OCI-LY1 (cell line): ENCODE measurements around the gene ROCK1.

ENCODE experiments used
- H2AFZ ChIP-seq: fragments of 200-600 bp; sonication (generic), shearing (Covaris generic); 2 replicates; pipeline ENCODE4 v1.6.0; 2014; ENCODE audit warnings: antibody characterized with exemption, mild to moderate bottlenecking, low read length
- H3F3A ChIP-seq: fragments of 200-600 bp; sonication (generic), shearing (Covaris generic); 2 replicates; pipeline ENCODE4 v1.6.0; 2014; ENCODE audit warnings: mild to moderate bottlenecking, antibody characterized with exemption, low read length, moderate library complexity; ENCODE audit not compliant: insufficient read depth
- H3K27ac ChIP-seq: fragments of 200-600 bp; sonication (generic); 2 replicates; pipeline ENCODE4 v1.5.1; 2014; ENCODE audit warnings: low read length, mixed run types, mild to moderate bottlenecking, low read depth; ENCODE audit not compliant: poor library complexity, severe bottlenecking
- H3K27me3 ChIP-seq: fragments of 200-600 bp; sonication (generic); 2 replicates; pipeline ENCODE4 v1.6.0; 2014; ENCODE audit warnings: antibody characterized with exemption, mild to moderate bottlenecking, low read length, moderate library complexity; ENCODE audit not compliant: insufficient read depth
- H3K36me3 ChIP-seq: fragments of 200-600 bp; sonication (generic); 2 replicates; pipeline ENCODE4 v1.6.1; 2014; ENCODE audit warnings: mild to moderate bottlenecking, antibody characterized with exemption, low read length, moderate library complexity, mixed read lengths; ENCODE audit not compliant: insufficient read depth
- H3K4me1 ChIP-seq: fragments of 200-600 bp; sonication (generic); 2 replicates; pipeline ENCODE4 v1.5.1; 2014; ENCODE audit warnings: mild to moderate bottlenecking, low read length, moderate library complexity; ENCODE audit not compliant: insufficient read depth, severe bottlenecking
- H3K4me2 ChIP-seq: fragments of 200-600 bp; sonication (generic), shearing (Covaris generic); 2 replicates; pipeline ENCODE4 v1.6.1; 2014; ENCODE audit warnings: low read length
- H3K4me3 ChIP-seq: fragments of 200-600 bp; sonication (generic); 2 replicates; pipeline ENCODE4 v1.5.1; 2014; ENCODE audit warnings: low read length, low read depth, mild to moderate bottlenecking, mixed read lengths; ENCODE audit not compliant: poor library complexity, severe bottlenecking
- H3K79me2 ChIP-seq: fragments of 200-600 bp; shearing (Covaris generic); 2 replicates; pipeline ENCODE4 v1.6.1; 2016; ENCODE audit warnings: mixed run types, low read length, mixed read lengths; ENCODE audit not compliant: insufficient read depth
- H3K9ac ChIP-seq: fragments of 200-600 bp; sonication (generic), shearing (Covaris generic); 2 replicates; pipeline ENCODE4 v1.6.1; 2014; ENCODE audit warnings: mild to moderate bottlenecking, low read length, mixed read lengths
- H3K9me2 ChIP-seq: fragments of 200-600 bp; sonication (generic), shearing (Covaris generic); 2 replicates; pipeline ENCODE4 v1.6.1; 2014; ENCODE audit warnings: low read depth, mild to moderate bottlenecking, low read length, mixed read lengths
- H3K9me3 ChIP-seq: fragments of 200-600 bp; shearing (Covaris generic); 2 replicates; pipeline ENCODE4 v1.6.1; 2014; ENCODE audit warnings: low read length, mixed read lengths
- H4K20me1 ChIP-seq: fragments of 200-600 bp; sonication (generic), shearing (Covaris generic); 2 replicates; pipeline ENCODE4 v1.6.0; 2016; ENCODE audit warnings: mild to moderate bottlenecking, low read length; ENCODE audit not compliant: insufficient read depth
- CTCF ChIP-seq: fragments of 200-600 bp; sonication (generic), shearing (Covaris generic); IDR thresholded peaks from 2 replicates; pipeline ENCODE4 v1.5.1; 2017; ENCODE audit warnings: mild to moderate bottlenecking, antibody characterized with exemption, low read length, moderate library complexity, mixed read lengths
- EZH2 ChIP-seq: fragments of 200-600 bp; sonication (generic), shearing (Covaris generic); IDR thresholded peaks from 2 replicates; pipeline ENCODE4 v1.8.0; 2017; ENCODE audit warnings: borderline replicate concordance, mixed run types, mild to moderate bottlenecking, antibody characterized with exemption, low read length, moderate library complexity, mixed read lengths

The ROCK1 gene

GRCh38 chr18:20997371-20997770 lies 114.2 kb downstream of the ROCK1 start:
- Histone ChIP-seq H3F3A (no peaks in the 10 kb centered on the region), H4K20me1 (no peaks in the 10 kb centered on the region), H3K27me3 (no peaks in the 10 kb centered on the region), H3K79me2 (peaks cover 5% of the 10 kb centered on the region), H3K36me3 (peaks cover 42% of the 10 kb centered on the region), H3K9me3 (no peaks in the 10 kb centered on the region), H3K4me2 (no peak overlapping the region), H3K4me1 (no peaks in the 10 kb centered on the region), H2AFZ (no peak overlapping the region), H3K4me3 (no peak overlapping the region), H3K9me2 (no peaks in the 10 kb centered on the region), H3K9ac (no peak overlapping the region), H3K27ac (no peak overlapping the region)
- TF ChIP-seq EZH2 (no peak), CTCF (no peak)

- Histone ChIP-seq H3K4me1 (no peaks in the 10 kb centered on the region), H3K79me2 (peaks cover 5% of the 10 kb centered on the region), H3F3A (no peaks in the 10 kb centered on the region), H4K20me1 (no peaks in the 10 kb centered on the region), H3K36me3 (peaks cover 51% of the 10 kb centered on the region), H3K4me2 (no peak overlapping the region), H3K9me3 (no peaks in the 10 kb centered on the region), H3K9ac (no peak overlapping the region), H2AFZ (no peak overlapping the region), H3K27ac (no peak overlapping the region), H3K9me2 (no peaks in the 10 kb centered on the region), H3K27me3 (no peaks in the 10 kb centered on the region), H3K4me3 (no peak overlapping the region)
- TF ChIP-seq CTCF = no peak
- no peak for TF ChIP-seq EZH2
Measured at GRCh38 chr18:20996418-20996817, 115.2 kb downstream of the ROCK1 start.

GRCh38 chr18:20988726-20989125 lies 122.9 kb downstream of the ROCK1 start:
- Histone ChIP-seq H3K9ac (no peak overlapping the region), H3K9me2 (no peaks in the 10 kb centered on the region), H3K4me2 (no peak overlapping the region), H3K9me3 (no peaks in the 10 kb centered on the region), H4K20me1 (no peaks in the 10 kb centered on the region), H3K4me3 (no peak overlapping the region), H3K27ac (no peak overlapping the region), H2AFZ (no peak overlapping the region), H3K36me3 (peaks cover 69% of the 10 kb centered on the region), H3K4me1 (no peaks in the 10 kb centered on the region), H3K27me3 (no peaks in the 10 kb centered on the region), H3K79me2 (no peaks in the 10 kb centered on the region), H3F3A (no peaks in the 10 kb centered on the region)
- TF ChIP-seq CTCF = no peak
- TF ChIP-seq EZH2 = no peak
